Iris pigment epithelial cell (primary cell): ENCODE measurements around the gene ATP8B1.
A peak's percentile ranks its signal among the peaks of the same experiment; 100 is the strongest.
"Not testable (repeated sequence)": the region's sequence is repeated elsewhere in the genome, so short reads cannot be mapped to it uniquely, and the experiment has no call there.

Experiments
- DNase-seq: peaks from one replicate; pipeline ENCODE4 v3.0.0-alpha.2; 2011; ENCODE audit warnings: low read depth

ATP8B1 gene

DNA sequence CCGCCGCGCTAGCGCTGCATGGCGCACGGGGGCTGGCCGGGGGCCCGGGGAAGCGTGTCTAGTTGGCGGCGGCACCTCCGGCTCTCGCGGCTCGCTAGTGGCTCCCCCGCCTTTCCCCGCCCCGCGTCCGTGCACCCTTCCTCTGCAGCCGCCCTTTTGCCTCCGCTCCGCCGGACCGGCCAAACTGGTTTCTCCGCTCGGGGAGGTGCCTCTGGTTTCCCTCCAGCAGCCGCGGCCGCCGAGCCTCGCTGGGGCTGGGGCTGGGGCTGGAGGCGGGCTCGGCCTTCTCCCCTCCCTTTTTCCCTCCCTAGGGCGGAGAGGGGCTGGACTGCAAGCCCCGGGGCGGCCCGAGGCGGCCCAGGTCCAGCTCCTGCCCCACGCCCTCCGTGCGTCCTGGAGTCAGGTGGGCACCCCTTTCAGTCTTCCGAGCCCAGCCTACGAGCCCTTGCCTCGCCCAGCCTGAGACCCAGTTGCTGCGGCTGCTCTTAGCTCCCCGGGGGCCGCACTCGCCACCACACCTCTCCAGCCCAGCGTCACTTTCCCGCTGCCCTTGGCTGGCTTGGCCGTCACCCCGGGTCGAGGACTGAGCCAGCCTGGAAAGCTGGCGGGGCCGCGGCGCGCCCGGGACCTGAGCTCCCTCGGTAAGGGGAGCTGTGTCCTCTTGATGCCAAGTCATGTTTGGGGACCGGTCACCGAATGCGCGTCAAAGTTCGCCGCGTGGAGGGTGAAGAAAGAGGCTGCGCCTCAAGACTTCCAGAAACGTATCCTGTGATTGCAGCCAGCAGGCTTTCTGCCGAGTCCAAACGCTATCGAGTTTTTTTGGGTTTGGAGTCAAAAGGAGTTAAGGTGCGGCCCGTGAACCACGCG, at the start of gene ATP8B1:
TSS of gene ATP8B1 (minus strand) at position 213 of the 867 bp plus-strand sequence. CDS start 71,508 bp downstream, outside the sequence.
- DNase-seq: peak; percentile 76

DNA sequence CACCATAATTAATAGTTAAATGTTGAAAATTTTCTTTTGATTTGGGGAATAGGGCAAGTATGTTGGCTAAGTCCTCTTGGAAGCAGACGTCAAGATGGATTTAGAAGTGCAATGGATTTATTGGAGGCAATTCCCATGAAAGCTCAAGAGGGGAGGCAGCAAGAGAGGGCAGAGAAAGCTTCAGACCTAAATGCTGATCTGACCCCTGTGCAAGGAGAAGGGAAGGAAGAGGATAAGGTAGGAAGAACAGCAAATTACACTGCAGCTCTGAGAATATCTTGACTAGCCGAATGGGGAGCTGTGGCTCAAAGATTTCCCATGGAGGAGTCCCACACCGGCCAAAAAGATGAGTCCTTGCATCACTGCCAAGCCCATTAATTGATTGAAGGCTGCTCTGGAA, 46.9 kb upstream of the ATP8B1 start:
- DNase-seq: no peak

DNA sequence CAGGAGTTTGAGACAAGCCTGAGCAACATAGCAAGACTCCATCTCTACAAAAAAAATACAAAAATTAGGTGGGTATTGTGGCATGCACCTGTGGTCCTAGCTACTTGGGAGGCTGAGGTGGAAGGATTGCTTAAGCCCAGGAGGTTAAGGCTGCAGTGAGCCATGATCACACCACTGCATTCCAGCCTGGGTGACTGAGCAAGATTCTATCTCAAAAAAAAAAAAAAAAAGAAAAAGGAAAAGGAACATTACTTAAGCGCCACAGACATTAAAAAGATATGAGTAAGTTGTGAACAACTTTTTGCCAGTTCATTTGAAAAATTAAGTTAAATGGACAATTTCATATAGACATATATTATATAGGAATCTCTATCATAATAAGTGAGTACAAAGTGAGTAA, 45.3 kb upstream of the ATP8B1 start:
- peak; percentile 31 for DNase-seq

DNA sequence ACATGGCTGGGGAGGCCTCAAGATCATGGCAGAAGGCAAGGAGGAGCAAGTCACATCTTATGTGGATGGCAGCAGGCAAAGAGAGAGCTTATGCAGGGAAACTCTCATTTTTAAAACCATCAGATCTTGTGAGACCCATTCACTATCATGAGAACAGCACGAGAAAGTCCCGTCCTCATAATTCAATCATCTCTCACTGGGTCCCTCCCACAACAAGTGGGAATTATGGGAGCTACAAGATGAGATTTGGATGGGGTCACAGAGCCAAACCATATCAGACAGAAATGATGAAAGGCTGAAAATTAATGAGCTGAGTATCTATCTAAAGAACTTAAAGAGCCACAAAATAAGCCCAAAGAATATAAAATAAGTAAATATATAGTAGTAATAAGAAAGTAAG, 44.3 kb upstream of the ATP8B1 start:
- not testable (repeated sequence) for DNase-seq

DNA sequence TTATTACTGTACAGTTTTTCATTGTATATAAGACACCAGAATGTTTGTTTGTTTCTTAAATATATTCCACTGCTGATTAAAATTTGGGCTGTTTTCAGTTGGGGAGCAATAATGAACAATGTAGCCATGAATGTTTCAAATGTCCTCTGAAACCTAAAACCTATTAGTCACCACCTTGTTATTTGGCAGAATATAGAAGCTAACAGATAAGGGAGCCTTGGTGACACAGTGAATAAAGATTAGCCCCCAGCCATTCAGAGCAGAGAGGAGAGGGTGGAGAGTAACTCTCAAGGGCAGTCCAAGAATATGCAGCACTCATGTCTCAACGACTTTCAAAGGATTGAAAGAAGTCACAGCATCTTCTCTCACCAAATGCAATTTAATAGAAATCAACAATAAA, 43.1 kb upstream of the ATP8B1 start:
- peak; percentile 85 for DNase-seq

DNA sequence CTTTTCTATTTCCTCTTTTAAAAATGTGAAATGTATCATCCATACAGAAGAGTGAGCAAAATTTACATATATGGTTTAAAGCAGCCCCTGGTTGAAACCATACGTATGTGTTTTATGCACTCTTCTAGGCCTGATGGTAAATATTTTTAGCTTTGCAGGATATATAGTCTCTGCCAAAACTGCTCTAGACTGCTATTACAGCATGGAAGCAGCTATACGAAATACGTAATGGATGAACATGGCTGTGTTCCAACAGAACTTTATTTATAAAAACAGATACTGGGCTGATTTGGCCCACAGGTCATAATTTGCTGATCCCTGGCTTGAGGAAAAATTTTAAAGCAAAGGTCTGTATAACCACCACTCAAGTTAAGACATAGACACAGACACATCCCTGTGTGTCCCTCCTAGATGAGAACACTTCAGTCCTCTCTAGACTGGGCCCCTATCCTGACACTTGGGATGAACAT, 42.5 kb upstream of the ATP8B1 start:
- DNase-seq: peak; percentile 37

DNA sequence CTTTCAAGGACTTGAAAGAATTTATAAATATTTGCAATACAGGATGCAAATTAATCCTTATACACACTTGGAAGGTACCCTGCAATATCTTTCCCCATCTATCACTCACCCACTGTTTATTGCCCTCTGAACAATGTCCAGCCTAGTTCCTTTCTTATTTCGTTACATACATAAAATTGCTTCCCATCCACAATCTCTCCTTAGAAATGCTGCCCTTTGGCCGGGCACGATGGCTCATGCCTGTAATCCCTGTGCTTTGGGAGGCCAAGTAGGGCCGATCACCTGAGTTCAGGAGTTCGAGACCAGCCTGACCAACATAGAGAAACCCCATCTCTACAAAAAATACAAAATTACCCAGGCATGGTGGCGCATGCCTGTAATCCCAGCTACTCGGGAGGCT, 41.2 kb upstream of the ATP8B1 start:
- DNase-seq: no peak

DNA sequence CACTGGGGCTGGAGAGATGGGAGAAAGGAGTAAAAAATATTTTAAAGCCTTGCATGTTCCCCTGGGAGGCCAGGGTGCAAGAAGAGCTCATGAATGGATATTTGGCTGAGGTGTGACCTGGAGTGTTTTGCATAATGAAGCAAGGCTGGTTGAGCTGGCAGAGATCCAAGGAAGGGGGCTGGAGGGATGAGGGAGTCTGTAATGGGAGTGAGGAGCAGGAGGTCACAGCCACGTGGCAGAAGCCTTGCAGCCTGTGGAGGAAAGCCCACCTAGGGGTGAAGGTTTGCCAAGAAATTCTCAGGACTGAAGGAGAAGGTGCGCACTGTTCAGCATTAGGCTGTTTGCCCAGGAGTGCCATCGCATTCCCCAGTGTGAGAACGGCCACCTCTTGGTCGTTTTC, 40.3 kb upstream of the ATP8B1 start:
- no peak for DNase-seq

DNA sequence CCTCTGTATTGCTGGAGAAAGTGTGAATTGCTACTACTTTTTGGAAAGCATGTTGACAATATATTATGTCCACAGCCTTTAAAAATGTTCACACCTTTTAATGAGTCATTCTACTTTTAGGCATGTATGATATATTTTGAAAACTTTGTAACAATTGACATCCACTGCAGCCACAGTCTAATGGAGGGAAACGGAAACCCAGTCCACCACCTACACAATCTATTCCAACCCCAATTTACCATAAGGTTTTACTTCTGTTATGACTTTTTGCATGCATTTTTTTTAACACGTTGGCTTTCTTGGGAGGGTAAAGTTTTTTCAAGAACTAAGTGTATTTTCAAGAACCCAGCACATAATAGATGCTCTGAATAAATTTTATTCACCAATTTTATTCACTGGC, 38.5 kb upstream of the ATP8B1 start:
- no peak for DNase-seq

DNA sequence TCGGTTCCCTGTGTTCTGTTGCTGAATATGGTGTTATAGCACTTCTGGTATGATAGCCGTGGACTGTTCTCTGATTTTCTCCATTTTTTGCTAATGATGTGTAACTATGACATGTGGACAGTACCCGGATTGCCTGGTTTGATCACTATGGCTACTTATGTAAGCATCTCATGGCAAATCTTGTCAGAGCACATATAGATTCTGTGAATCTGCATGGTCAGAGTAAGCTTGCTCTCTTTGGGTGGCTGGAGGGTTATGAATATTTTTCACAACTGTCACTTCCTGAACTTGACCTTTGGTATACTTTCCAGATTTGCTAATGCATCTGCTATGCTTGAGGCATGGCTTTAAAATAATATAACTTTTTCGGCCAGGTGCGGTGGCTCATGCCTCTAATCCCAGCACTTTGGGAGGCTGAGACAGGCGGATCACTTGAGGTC, 36.8 kb upstream of the ATP8B1 start:
- DNase-seq: peak; percentile 83

DNA sequence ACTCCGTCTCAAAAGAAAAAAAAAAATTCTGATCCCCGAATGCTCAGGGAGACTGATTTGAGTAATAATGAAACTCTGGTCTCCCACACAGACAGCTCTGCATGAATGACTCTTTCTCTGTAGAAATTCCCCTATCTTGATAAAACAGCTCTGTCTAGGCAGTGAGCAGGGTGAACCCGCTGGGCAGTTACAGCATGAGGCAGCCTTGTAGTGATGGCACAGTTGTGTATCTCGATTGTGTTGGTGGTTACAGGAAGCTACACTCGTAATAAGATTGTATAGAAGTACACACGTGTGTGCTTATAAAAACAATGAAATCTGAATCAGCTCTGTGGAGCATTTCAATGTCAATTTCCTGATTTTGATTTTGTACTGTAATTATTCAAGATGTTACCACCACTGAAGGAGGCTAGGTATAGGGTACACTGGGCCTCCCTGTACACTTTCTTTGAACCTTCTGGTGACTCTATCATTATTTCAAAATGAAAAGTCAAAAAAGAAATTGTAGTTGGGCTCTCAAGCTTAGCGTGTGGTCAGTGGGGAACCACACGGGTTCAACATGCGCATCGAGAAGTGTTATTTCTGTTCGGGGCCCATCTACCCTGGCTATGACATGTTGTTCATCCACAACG, 34.9 kb upstream of the ATP8B1 start:
- DNase-seq: peak; percentile 69

DNA sequence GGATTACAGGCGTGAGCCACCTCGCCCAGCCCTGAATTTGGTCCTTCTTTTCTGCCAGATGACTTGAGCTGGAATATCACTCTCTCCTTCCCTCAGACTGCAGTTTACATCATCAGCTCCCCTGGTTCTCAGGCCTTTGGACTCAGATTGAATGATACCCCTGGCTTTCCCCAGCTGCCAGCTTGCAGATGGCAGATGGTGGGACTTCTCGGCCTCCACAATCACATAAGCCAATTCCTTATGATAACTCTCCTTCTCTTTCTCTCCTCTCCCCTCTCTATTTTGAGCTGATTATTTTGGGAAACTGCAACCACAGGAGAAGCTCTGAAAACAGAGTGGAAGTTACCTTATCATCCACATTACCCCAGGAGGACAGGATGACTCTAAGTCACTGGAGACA, 33.4 kb upstream of the ATP8B1 start:
- no peak for DNase-seq

DNA sequence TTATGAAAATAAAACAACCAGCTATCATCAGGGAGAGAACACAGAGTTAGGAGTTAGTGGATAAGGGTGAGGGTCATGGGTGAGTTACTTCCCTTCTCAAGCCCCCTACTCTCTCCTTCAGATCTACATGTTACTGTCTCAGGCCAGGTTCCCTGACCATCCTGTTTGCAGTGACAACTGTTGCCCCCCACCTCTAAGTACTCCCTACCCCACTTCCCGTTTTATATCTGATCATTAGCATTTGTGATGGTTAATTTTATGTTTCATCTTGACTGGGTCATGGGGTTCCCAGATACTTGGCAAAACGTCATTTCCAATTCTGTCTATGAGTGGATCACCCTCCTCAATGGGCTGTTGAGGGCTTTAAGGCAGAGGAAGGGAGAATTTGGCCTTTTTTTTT, 32.8 kb upstream of the ATP8B1 start:
- DNase-seq: no peak

DNA sequence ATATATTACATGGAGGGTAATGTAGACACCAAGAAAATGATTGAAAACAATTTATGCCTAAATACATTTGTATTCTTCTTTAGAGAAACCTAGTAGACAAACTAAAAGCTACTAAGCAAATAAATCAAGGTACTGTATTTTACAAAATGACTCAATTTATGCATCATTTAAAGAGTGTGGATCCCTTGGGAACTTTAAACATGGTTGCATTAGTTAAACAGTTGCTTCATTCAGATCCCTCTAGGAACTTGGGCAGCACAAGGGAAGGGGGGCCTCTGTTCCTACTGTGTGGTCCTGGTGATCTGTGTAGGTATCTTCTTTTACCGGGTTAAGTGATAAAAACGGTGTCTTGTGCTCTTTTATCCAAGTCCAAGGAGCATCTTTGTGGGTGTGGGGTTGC, 31.5 kb upstream of the ATP8B1 start:
- DNase-seq: no peak

DNA sequence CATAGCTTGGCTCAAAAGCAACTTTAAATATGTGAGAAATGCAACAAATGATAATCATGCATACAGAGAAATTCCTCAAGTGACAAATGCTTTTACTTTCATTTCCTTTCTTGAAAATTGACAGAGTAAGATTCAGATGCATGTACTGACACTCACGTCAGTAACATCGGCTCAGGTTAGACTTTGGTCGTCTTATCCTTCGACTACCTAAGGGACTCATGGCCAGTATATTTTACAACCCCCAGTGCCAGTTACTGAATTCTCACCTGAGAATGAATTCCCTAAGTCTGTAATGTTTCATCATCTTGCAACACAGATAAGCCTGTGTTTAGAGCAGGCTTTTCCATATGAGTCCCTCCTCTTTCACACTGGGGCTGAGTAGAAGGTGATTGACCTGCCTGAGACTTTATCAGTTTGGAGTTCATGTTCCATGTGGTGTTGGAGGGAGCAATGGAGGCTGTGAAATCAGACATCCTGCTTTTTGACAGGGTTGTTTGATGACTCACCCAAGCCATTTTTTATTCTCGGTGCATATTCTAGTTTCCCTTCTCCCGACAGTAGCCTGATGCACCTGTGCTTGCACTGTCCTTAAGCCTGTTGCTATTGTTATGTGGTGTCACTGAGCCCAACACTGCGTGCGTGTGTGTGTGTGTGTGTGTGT, 30.5 kb upstream of the ATP8B1 start:
- DNase-seq: peak; percentile 64

DNA sequence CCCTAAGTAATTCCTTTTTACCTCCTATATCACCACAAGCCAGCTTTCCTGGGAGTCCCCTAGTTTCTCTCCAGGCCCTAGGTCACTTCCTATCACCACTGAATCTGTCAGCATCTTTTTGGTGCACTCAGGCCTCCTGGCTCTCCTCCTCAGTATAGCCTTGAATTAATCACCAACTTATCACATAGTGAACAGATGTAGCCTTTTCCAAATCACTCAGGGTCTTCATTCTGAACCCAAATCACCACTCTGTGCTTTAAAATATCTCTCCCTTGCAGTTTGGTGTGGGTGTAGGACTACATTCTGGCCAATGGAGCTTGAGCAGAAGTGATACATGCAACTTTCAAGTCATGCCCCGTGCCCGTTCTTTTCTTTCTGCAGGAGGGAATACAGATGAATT, 29.6 kb upstream of the ATP8B1 start:
- no peak for DNase-seq

DNA sequence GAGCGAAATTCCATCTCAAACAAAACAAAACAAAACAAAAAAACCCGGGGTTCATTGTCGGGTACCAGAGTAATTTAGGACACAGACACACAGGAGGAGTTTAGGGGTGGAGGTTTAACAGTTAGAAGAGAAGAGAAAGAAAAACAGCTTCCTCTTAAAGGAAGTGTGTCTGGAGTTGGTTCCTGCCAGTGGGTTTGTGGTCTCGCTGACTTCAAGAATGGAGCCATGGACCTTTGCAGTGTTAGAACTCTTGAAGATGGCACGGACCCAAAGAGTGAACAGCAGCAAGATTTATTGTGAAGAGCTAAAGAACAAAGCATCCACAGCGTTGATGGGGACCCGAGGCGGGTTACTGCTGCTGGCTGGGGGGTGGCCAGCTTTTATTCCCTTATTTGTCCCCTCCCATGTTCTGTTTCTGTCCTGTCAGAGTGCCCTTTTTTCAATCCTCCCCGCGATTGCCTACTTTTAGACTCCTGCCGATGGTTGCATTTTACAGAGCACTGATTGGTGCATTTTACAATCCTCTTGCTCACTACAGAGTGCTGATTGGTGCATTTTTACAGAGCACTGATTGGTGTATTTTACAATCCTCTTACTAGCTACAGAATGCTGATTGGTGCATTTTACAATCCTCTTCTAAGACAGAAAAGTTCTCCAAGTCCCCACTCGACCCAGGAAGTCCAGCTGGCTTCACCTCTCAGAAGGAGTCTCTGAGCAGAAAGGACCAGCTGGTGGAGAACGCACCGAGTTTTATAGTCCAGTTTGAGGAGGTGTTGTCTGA, 28.7 kb upstream of the ATP8B1 start:
- no peak for DNase-seq

DNA sequence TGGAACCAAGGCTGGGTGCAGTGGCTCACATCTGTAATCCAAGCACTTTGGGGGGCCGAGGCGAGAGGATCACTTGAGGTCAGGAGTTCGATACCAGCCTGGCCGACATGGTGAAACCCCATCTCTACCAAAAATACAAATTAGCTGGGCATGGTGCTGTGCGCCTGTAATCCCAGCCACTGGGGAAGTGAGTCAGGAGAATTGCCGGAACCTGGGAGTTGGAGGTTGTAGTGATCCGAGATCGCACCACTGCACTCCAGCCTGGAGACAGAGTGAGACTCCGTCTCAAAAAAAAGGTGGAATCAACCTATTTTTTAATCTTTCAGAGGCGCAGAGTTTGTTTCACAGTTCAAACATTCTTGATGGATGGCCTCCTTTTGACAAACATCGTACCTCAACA, 24.5 kb upstream of the ATP8B1 start:
- no peak for DNase-seq

DNA sequence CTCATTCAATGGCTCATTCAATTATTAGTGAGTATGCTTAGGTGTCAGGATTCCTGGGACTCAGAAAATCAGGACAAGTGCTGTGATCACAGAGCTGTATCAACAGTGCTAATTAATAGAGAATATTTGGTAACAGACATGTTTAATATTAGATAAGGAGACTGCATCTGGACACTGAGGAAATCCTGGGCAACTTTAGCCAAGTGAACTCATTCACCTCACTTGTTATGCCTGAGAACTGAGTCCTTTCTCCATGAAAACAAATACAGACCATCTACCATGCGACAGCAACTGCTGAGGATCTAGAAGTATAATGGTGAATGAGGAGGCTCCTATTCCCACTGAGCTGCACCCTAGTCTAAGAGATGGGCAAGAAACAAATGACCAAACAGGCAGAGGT, 23.1 kb upstream of the ATP8B1 start:
- DNase-seq: no peak

DNA sequence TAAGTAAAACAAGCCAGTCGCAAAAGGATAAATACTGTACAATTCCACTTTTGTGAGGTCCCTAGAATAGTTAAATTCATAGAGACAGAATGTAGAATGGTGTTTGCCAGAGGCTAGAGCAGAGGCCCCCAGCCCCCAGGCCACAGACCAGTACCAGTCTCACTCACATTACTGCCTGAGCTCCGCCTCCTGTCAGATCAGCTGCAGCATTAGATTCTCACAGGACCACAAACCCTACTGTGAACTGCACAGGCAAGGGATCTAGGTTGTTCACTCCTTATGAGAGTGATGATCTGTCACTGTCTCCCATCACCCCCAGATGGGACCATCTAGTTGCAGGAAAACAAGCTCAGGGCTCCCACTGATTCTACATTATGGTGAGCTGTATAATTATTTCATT, 17.5 kb upstream of the ATP8B1 start:
- DNase-seq: peak; percentile 36

DNA sequence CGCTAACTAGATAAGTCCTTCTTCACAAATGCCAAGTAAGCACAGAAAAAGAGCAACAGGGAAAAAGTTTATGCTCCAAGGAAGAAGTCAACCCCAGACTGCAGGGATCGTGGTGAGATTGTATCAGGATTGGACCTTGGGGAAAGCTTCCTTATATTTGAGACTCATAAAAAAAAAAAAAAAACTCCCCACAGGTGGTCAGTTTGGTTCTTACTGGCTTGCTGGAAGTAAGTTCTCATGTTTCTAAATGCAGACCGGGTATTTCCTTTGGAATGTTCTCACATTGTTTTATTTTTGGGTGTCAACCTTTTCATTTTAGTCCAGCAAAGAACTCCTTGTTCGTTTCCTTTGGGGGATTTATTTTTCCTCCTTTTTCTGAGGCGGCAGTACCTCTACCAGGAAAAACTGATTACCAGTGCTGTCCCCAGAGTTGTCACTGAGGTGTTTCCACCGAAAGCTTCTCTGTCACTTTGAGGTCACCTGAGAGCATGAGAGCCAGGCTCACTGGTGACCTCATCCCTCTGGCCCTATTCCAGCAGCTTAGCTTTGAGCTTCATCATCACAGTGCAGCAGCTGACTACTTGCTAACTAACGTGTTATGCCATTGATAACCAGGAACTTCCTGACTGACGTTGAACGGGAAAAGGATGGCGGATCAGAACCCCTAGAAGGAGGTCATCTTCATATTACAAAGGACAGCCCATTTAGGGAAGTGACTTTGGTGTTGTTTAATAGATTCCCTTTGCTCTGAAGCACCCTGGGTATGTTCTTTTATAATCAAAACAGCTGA, 16.8 kb upstream of the ATP8B1 start:
- peak; percentile 94 for DNase-seq
